ENCODE data around the gene MRPL51.
"Not testable (repeated sequence)": the region's sequence is repeated elsewhere in the genome, so short reads cannot be mapped to it uniquely, and the experiment has no call there.

DNA sequence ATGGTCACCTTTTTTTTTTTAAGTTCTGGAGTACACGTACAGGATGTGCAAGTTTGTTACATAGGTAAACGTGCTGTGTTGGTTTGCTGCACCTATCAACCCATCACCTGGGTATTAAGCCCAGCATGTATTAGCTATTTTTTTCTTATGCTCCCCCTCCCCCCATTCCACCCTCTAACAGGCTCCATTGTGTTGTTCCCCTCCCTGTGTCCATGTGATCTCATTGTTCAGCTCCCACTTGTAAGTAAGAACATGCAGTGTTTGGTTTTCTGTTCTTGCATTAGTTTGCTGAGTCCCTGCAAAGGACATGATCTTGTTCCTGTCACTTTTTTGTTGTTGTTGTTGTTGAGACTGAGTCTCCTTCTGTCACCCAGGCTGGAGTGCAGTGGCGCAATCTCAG is 4.2 kb upstream of the MRPL51 start:
- not testable (repeated sequence) for TF ChIP-seq CTCF, POLR2A (IDR thresholded peaks at IDR 0.05)
